SK-N-SH (cell line): ENCODE data around the gene LST1. TPM values are rescaled to one million over a fixed set of nuclear protein-coding genes. Genes with fewer than 3 reads are reported as not detected.
A peak's percentile ranks its signal among the peaks of the same experiment; 100 is the strongest.

Experiments
- CTCF ChIA-PET: fragments of 300-600, 350-600 bp; formaldehyde crosslinking; extraction: SDS; loops from one replicate; lab custom pipeline; 2021; lab: Yijun Ruan, JAX
- POLR2A ChIA-PET: fragments of 350-600 bp; sonication (Branson Sonifier 250); formaldehyde crosslinking; extraction: SDS; loops from one replicate; lab custom pipeline; 2020; ENCODE audit warnings: antibody characterized with exemption, inconsistent platforms; lab: Yijun Ruan, JAX
- DNase-seq: peaks from one replicate; pipeline ENCODE4 v3.0.0; 2012
- H2AFZ ChIP-seq: fragments of 200-600 bp; sonication (generic); 2 replicates; pipeline ENCODE4 v1.8.1; 2016; ENCODE audit warnings: antibody characterized with exemption, mild to moderate bottlenecking, low read depth
- H3F3A ChIP-seq: fragments of 200-600 bp; sonication (generic); replicated peaks from 2 replicates; pipeline ENCODE3; 2016; ENCODE audit warnings: antibody characterized with exemption, mild to moderate bottlenecking; ENCODE audit not compliant: insufficient read depth
- H3K27ac ChIP-seq, 2 experiments: fragments of 200-500 bp in 1 of 2; fragments of 200-600 bp in 1 of 2; sonication (Bioruptor generic) in 1 of 2; sonication (generic), shearing (Covaris generic) in 1 of 2; 2 replicates each; pipeline versions ENCODE4 v1.5.1 to v1.6.1; 2014 to 2016; ENCODE audit warnings: low read depth in 2 of 2, inconsistent platforms in 1 of 2, low read length in 1 of 2, mild to moderate bottlenecking in 1 of 2, mixed read lengths in 1 of 2
- H3K27me3 ChIP-seq: fragments of 200-600 bp; sonication (generic), shearing (Covaris generic); 2 replicates; pipeline ENCODE4 v1.6.1; 2016; ENCODE audit warnings: mixed run types; ENCODE audit not compliant: insufficient read depth
- H3K36me3 ChIP-seq, 2 experiments: fragments of 200-500 bp in 1 of 2; fragments of 200-600 bp in 1 of 2; sonication (Bioruptor generic) in 1 of 2; sonication (generic) in 1 of 2; replicated peaks in 1 of 2; 2 replicates each; pipeline versions ENCODE3 to v1.5.1; 2014 to 2016; ENCODE audit warnings: low read length in 1 of 2, mild to moderate bottlenecking in 1 of 2; ENCODE audit not compliant: insufficient read depth in 2 of 2, control insufficient read depth in 1 of 2
- H3K4me1 ChIP-seq, 2 experiments: fragments of 200-500 bp in 1 of 2; fragments of 200-600 bp in 1 of 2; sonication (Bioruptor generic) in 1 of 2; sonication (generic), shearing (Covaris generic) in 1 of 2; 2 replicates each; pipeline versions ENCODE4 v1.5.1 to v1.6.1; 2014 to 2016; ENCODE audit warnings: low read depth in 1 of 2, low read length in 1 of 2, mixed run types in 1 of 2; ENCODE audit not compliant: insufficient read depth in 2 of 2, control insufficient read depth in 1 of 2
- H3K4me2 ChIP-seq: fragments of 200-600 bp; sonication (generic), shearing (Covaris generic); 2 replicates; pipeline ENCODE4 v1.6.1; 2017; ENCODE audit warnings: mixed run types
- H3K4me3 ChIP-seq, 2 experiments: fragments of 200-500 bp in 1 of 2; fragments of 200-600 bp in 1 of 2; sonication (Bioruptor generic) in 1 of 2; sonication (generic), shearing (Covaris generic) in 1 of 2; 2 replicates each; pipeline versions ENCODE4 v1.5.1 to v1.8.1; 2014 to 2016; ENCODE audit warnings: low read depth in 2 of 2, inconsistent platforms in 1 of 2, low read length in 1 of 2, mild to moderate bottlenecking in 1 of 2, mixed read lengths in 1 of 2, moderate library complexity in 1 of 2
- H3K79me2 ChIP-seq: fragments of 200-600 bp; sonication (generic); 2 replicates; pipeline ENCODE4 v1.8.1; 2017; ENCODE audit warnings: mild to moderate bottlenecking; ENCODE audit not compliant: insufficient read depth
- H3K9ac ChIP-seq: fragments of 200-600 bp; sonication (generic); 2 replicates; pipeline ENCODE4 v1.6.1; 2017; ENCODE audit warnings: mixed run types
- H3K9me2 ChIP-seq: fragments of 200-600 bp; sonication (generic); 2 replicates; pipeline ENCODE4 v1.6.1; 2017; ENCODE audit warnings: mixed run types
- H3K9me3 ChIP-seq: fragments of 200-600 bp; sonication (generic); 2 replicates; pipeline ENCODE4 v1.6.1; 2017; ENCODE audit warnings: mixed run types, mild to moderate bottlenecking, moderate library complexity
- H4K20me1 ChIP-seq: fragments of 200-600 bp; sonication (generic); 2 replicates; pipeline ENCODE4 v1.6.1; 2017; ENCODE audit warnings: mild to moderate bottlenecking, mixed run types; ENCODE audit not compliant: insufficient read depth
- CHD2 ChIP-seq: fragments of 150-350 bp; IDR thresholded peaks from 2 replicates; pipeline ENCODE4 v1.6.1; 2018; ENCODE audit warnings: low read length; ENCODE audit not compliant: partially characterized antibody
- CTCF ChIP-seq: fragments of 200-600 bp; sonication (generic); IDR thresholded peaks from 2 replicates; pipeline ENCODE4 v1.6.1; 2017; ENCODE audit warnings: antibody characterized with exemption, mild to moderate bottlenecking, moderate library complexity
- FOXJ3 ChIP-seq: sonication (generic); formaldehyde crosslinking; IDR thresholded peaks from 2 replicates; pipeline ENCODE4 v1.5.1; 2020; ENCODE audit warnings: mild to moderate bottlenecking, missing genetic modification reagents
- GATA2 ChIP-seq: sonication (generic); formaldehyde crosslinking; IDR thresholded peaks from 2 replicates; pipeline ENCODE4 v1.5.0; 2020; ENCODE audit warnings: mild to moderate bottlenecking, missing genetic modification reagents
- JUND ChIP-seq: IDR thresholded peaks from 2 replicates; pipeline ENCODE4 v1.4.0; 2012
- MXI1 ChIP-seq: IDR thresholded peaks from 2 replicates; pipeline ENCODE4 v1.6.1; 2012; ENCODE audit warnings: mild to moderate bottlenecking, low read depth, low read length, improper control_type of control experiment
- RCOR1 ChIP-seq: fragments of 150-350 bp; IDR thresholded peaks from 2 replicates; pipeline ENCODE4 v1.6.1; 2017; ENCODE audit warnings: antibody characterized with exemption, low read length
- REST ChIP-seq: IDR thresholded peaks from 2 replicates; pipeline ENCODE4 v1.6.1; 2012; ENCODE audit warnings: mild to moderate bottlenecking, low read depth, low read length, moderate library complexity
- RFX5 ChIP-seq: IDR thresholded peaks from 2 replicates; pipeline ENCODE4 v1.6.1; 2012; ENCODE audit warnings: mild to moderate bottlenecking, improper control_type of control experiment, low read length
- TAF1 ChIP-seq: IDR thresholded peaks from 2 replicates; pipeline ENCODE4 v1.6.1; 2012; ENCODE audit warnings: low read depth, mild to moderate bottlenecking, low read length, moderate library complexity, borderline replicate concordance
- TEAD4 ChIP-seq: IDR thresholded peaks from 2 replicates; pipeline ENCODE4 v1.4.0; 2012; ENCODE audit warnings: mild to moderate bottlenecking, borderline replicate concordance; ENCODE audit not compliant: insufficient read depth
- USF2 ChIP-seq: fragments of 150-350 bp; IDR thresholded peaks from 2 replicates; pipeline ENCODE4 v1.6.1; 2017; ENCODE audit warnings: antibody characterized with exemption, low read length, low read depth, borderline replicate concordance
- YY1 ChIP-seq: IDR thresholded peaks from 2 replicates; pipeline ENCODE4 v1.4.0; 2012; ENCODE audit warnings: low read depth, mild to moderate bottlenecking
- ZBTB33 ChIP-seq: IDR thresholded peaks from 2 replicates; pipeline ENCODE4 v1.4.0; 2012; ENCODE audit warnings: low read depth, borderline replicate concordance
- WGBS: methylation state at CpG from one replicate; pipeline ENCODE4 v1.1.6; 2017; ENCODE audit warnings: low lambda C conversion rate; 5-methylcytosine and 5-hydroxymethylcytosine counted together
- polyA plus RNA-seq, 3 experiments: library from polyadenylated mRNA; depleted of rRNA; stranded (reverse); fragments of >200 nt; gene quantifications; 2 replicates each; pipeline ENCODE4 v1.2.3, GENCODE V29; 2012

The LST1 gene
- polyA plus RNA-seq, 1 of the 3 experiments (the other 2 are of a cell fraction): not detected

- H3K27ac ChIP-seq: peak overlapping the region; percentile 95 to 97; a peak in 2 of 4 replicates
- H3K4me3 ChIP-seq: peak overlapping the region; percentile 74 to 91
- H3K36me3 ChIP-seq: peaks cover 34 to 45% of the 10 kb centered on the region in 2 experiments
- H3K4me1 ChIP-seq: peaks cover 15 to 20% of the 10 kb centered on the region in 2 experiments; a peak in 3 of 4 replicates
- no peaks in the 10 kb centered on the region for H3K9me2 ChIP-seq
- peak overlapping the region; percentile 87 for H3K4me2 ChIP-seq
- ChIA-PET CTCF (interaction anchor here (1.0 to 11.9 kb wide), 2 partner anchors 9 to 58 kb away, joined by 3 to 301 read pairs; partner anchors contain the start of gene NCR3), POLR2A (interaction anchor here (3.4 kb wide), 1 partner anchor 9 kb away, joined by 12 read pairs; no protein-coding TSS in a partner anchor)
- H4K20me1 ChIP-seq: peaks cover 54% of the 10 kb centered on the region
- H3K79me2 ChIP-seq: peaks cover 71% of the 10 kb centered on the region
- H3K27me3 ChIP-seq: no peaks in the 10 kb centered on the region
- WGBS: 6% methylated on average over 4 of the region's 4 CpGs
- H2AFZ ChIP-seq: no peak overlapping the region
- H3F3A ChIP-seq: peaks cover 4% of the 10 kb centered on the region
- DNase-seq: no peak
- H3K9ac ChIP-seq: peak overlapping the region; percentile 96
- no peaks in the 10 kb centered on the region for H3K9me3 ChIP-seq
- TF ChIP-seq CTCF (no peak), JUND (no peak), CHD2 (no peak), USF2 (no peak), TAF1 (no peak), GATA2 (CRISPR knock-in tag) (no peak), TEAD4 (no peak), RCOR1 (no peak), ZBTB33 (no peak), REST (no peak), FOXJ3 (CRISPR knock-in tag) (no peak), RFX5 (no peak), MXI1 (no peak), YY1 (no peak)
- TF ChIP-seq, all 33 proteins: peak for 0
These were observed 45.4 kb upstream of the LST1 start for GRCh38 chr6:31540640-31541039.
